Uterus (tissue), 4 donors: ENCODE data around the gene SPACA4. TPM values are rescaled to one million over a fixed set of nuclear protein-coding genes. Genes with fewer than 3 reads are reported as not detected.

Experiments used
- DNase-seq, 2 donors: peaks; one replicate each; pipeline ENCODE4 v3.0.0-alpha.2; 2019 to 2020
- H3K27ac ChIP-seq, 2 donors: fragments of 200-600 bp; sonication (generic); 1 replicate in 1 of 2; 2 replicates in 1 of 2; pipeline ENCODE4 v1.5.1; 2016 to 2018
- H3K27me3 ChIP-seq, 2 donors: fragments of 200-600 bp; sonication (generic); one replicate each; pipeline ENCODE4 v1.5.1; 2018 to 2019; ENCODE audit warnings: control low read depth in 1 of 2
- H3K36me3 ChIP-seq, 2 donors: fragments of 200-600 bp; sonication (generic); one replicate each; pipeline ENCODE4 v1.5.1; 2019; ENCODE audit warnings: control low read depth in 1 of 2
- H3K4me1 ChIP-seq, 2 donors: fragments of 200-600 bp; sonication (generic); one replicate each; pipeline ENCODE4 v1.5.1; 2018 to 2019; ENCODE audit warnings: control low read depth in 1 of 2
- H3K4me3 ChIP-seq, 2 donors: fragments of 200-600 bp; sonication (generic); 1 replicate in 1 of 2; 2 replicates in 1 of 2; pipeline ENCODE4 v1.5.1; 2018 to 2019; ENCODE audit warnings: mild to moderate bottlenecking in 1 of 2
- H3K9me3 ChIP-seq, 2 donors: fragments of 200-600 bp; sonication (generic); one replicate each; pipeline ENCODE4 v1.5.1; 2019; ENCODE audit warnings: control low read depth in 1 of 2
- CTCF ChIP-seq, 4 experiments: fragments of 200-600 bp in 2 of 4; fragments of 450-650 bp in 2 of 4; sonication (generic) in 2 of 4; IDR thresholded peaks; one replicate each; pipeline ENCODE4 v1.5.1; 2016 to 2019; ENCODE audit warnings: antibody characterized with exemption in 4 of 4, mild to moderate bottlenecking in 2 of 4, moderate library complexity in 1 of 4
- POLR2A ChIP-seq, 2 donors: fragments of 450-650 bp; IDR thresholded peaks; one replicate each; pipeline ENCODE4 v1.6.1; 2016; ENCODE audit warnings: antibody characterized with exemption in 2 of 2, mild to moderate bottlenecking in 1 of 2, moderate library complexity in 1 of 2
- intact Hi-C: fragments of 100-400 bp; cut with DNase I; formaldehyde crosslinking; loops from one replicate; pipeline ENCODE4 v1.15.1; 2023; ENCODE audit warnings: low total_unique reads
- total RNA-seq, 4 donors: library from RNA; depleted of rRNA in 3 of 4; stranded (reverse); fragments of >200 nt in 3 of 4; gene quantifications; one replicate each; pipeline versions ENCODE4 v1.1.0 to v1.2.4, GENCODE V29; 2014 to 2023
- donor health status: DM: yes; HTN: yes; CAD: no.

The SPACA4 gene
- total RNA-seq, 4 donors from 2014 or later, result not detected

DNA sequence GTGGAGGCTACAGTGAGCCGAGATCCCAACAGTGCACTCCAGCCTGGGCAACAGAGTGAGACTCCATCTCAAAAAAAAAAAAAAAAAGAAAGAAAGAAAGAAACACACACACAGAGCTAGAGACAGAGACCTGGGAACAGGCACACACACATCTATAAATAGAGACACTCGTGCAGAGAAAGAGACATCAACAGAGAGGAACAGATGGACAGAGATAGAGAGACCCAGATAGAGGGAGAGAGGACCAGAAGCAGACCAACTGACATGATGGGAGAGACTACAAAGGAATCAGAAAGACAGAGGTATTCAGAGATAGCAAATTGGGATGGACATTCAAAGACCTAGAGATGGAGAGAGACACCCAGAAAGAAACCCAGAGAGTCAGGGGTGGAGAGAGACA, 41.6 kb downstream of the SPACA4 start:
- intact Hi-C loops, result loop anchor here (10.0 kb wide), 1 partner anchor 307 kb away; the partner anchor contains the start of gene BAX
- TF ChIP-seq CTCF (IDR thresholded peaks at IDR 0.05) (no peak), POLR2A (IDR thresholded peaks at IDR 0.05) (no peak)
- DNase-seq, result no peak
- Histone ChIP-seq H3K4me1 (peaks cover 0 to 6% of the 10 kb centered on the region in 2 donors), H3K9me3 (no peaks in the 10 kb centered on the region), H3K36me3 (no peaks in the 10 kb centered on the region), H3K4me3 (no peak overlapping the region), H3K27ac (no peak overlapping the region), H3K27me3 (no peaks in the 10 kb centered on the region)

DNA sequence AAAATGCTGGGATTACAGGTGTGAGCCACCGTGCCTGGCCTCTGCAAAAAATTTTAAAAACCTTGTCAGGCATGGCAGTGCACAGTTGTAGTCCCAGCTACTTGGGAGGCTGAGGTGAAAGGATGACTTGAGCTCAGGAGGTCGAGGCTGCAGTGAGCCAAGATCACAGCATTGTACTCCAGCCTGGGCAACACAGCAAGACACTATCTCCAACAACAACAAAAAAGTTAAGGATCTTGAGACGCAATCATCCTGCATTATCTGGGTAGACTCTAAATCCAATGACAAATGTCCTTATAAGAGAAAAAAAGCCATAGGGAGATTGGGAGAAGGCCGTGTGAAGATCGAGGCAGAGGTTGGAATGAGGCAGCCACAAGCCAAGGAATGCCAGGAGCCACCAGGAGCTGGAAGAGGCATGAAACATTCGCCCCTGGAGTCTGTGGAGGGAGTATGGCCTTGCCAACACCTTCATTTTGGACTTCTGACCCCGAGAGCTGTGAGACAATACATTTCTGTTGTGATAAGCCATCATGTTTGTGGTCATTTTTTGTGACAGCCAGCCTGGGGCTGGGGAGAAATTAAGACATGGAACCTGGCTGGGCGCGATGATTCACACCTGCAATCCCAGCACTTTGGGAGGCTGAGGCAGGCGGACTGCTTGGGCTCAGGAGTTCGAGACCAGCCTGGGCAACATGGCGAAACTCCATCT, 44.6 kb downstream of the SPACA4 start:
- Histone ChIP-seq H3K9me3 (no peaks in the 10 kb centered on the region), H3K4me3 (no peak overlapping the region), H3K4me1 (no peaks in the 10 kb centered on the region), H3K27ac (no peak overlapping the region), H3K36me3 (no peaks in the 10 kb centered on the region), H3K27me3 (no peaks in the 10 kb centered on the region)
- intact Hi-C loops, result no loop called here
- no peak for DNase-seq
- no peak for TF ChIP-seq CTCF (IDR thresholded peaks at IDR 0.05)
- TF ChIP-seq POLR2A (IDR thresholded peaks at IDR 0.05), result no peak

DNA sequence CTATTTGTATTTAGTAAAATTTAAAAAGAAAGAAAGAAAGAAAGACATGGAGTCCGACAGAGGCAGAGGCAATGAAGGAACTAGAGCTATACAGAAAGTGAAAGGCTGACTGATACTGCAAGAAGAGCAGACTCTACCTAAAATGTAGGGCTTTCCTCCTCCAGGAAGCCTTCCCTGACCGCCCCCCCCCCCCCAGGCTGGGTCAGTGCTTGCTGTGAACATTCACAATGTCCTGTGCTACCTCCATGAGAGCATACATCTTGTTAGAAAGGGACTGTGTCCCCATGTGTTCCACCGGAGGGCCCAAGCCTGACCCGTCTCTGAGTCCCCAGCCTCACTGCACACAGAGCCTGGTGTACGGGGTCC, 45.1 kb downstream of the SPACA4 start:
- intact Hi-C loops, result no loop called here
- no peaks in the 10 kb centered on the region for H3K27me3 ChIP-seq
- no peaks in the 10 kb centered on the region for H3K4me1 ChIP-seq
- TF ChIP-seq POLR2A (IDR thresholded peaks at IDR 0.05), result no peak
- no peaks in the 10 kb centered on the region for H3K36me3 ChIP-seq
- H3K9me3 ChIP-seq, result no peaks in the 10 kb centered on the region
- no peak for DNase-seq
- H3K27ac ChIP-seq, result no peak overlapping the region
- no peak overlapping the region for H3K4me3 ChIP-seq

GRCh38 chr19:48654299-48655059, 47.9 kb downstream of the SPACA4 start:
- intact Hi-C loops, result no loop called here
- Histone ChIP-seq H3K27ac (no peak overlapping the region), H3K4me3 (no peak overlapping the region), H3K36me3 (no peaks in the 10 kb centered on the region), H3K9me3 (no peaks in the 10 kb centered on the region), H3K27me3 (no peaks in the 10 kb centered on the region), H3K4me1 (no peaks in the 10 kb centered on the region)
- TF ChIP-seq POLR2A (IDR thresholded peaks at IDR 0.05), result no peak
- TF ChIP-seq CTCF (IDR thresholded peaks at IDR 0.05), result no peak
- no peak for DNase-seq

GRCh38 chr19:48656840-48657474, 50.4 kb downstream of the SPACA4 start:
- no peak for DNase-seq
- Histone ChIP-seq H3K36me3 (no peaks in the 10 kb centered on the region), H3K4me1 (no peaks in the 10 kb centered on the region), H3K4me3 (no peak overlapping the region), H3K27ac (no peak overlapping the region), H3K27me3 (no peaks in the 10 kb centered on the region), H3K9me3 (no peaks in the 10 kb centered on the region)
- TF ChIP-seq POLR2A (IDR thresholded peaks at IDR 0.05) (no peak), CTCF (IDR thresholded peaks at IDR 0.05) (no peak)
- intact Hi-C loops, result no loop called here

Other genes starting within 250 kb of the SPACA4 start
- gene TMEM143, start 242.8 kb upstream of the SPACA4 start, total RNA-seq, result 1 to 10 TPM in 3 of 4 donors, under 1 TPM in 1; 0.88 to 6.7 (median 5.8) TPM
- gene SYNGR4, start 242.4 kb upstream of the SPACA4 start, total RNA-seq, result not detected
- gene KDELR1, start 215.2 kb upstream of the SPACA4 start, total RNA-seq, result 100 to 1,000 TPM in 2 of 4 donors, 10 to 100 TPM in 2; 58.5 to 137 (median 89.3) TPM
- gene GRIN2D, start 213.1 kb upstream of the SPACA4 start, total RNA-seq, result 1 to 10 TPM in 1 of 4 donors, under 1 TPM in 2, not detected in 1; under 0.01 to 2.4 (median 0.21) TPM
- 10 to 100 TPM in 2 of 4 donors, 1 to 10 TPM in 2; 7.7 to 33.8 (median 21.3) TPM for gene GRWD1, start 160.8 kb upstream of the SPACA4 start, total RNA-seq
- 1 to 10 TPM in 2 of 4 donors, under 1 TPM in 1, not detected in 1; 0.29 to 2.2 (median 1.2) TPM for gene KCNJ14, start 151.2 kb upstream of the SPACA4 start, total RNA-seq
- gene CYTH2, start 137.4 kb upstream of the SPACA4 start, total RNA-seq, result 10 to 100 TPM in 3 of 4 donors, 1 to 10 TPM in 1; 7.2 to 70.3 (median 36.5) TPM
- under 1 TPM in 2 of 4 donors, not detected in 2; 0.28 to 0.52 TPM for gene LMTK3, start 94.9 kb upstream of the SPACA4 start, total RNA-seq
- gene SULT2B1, start 54.6 kb upstream of the SPACA4 start, total RNA-seq, result under 1 TPM in 1 of 4 donors, not detected in 3; 0.41 TPM
- gene FAM83E, start 8.3 kb downstream of the SPACA4 start, total RNA-seq, result 1 to 10 TPM in 2 of 4 donors, not detected in 2; 1.8 TPM
- 1,000 to 10,000 TPM; 1,515 to 5,795 (median 3,195) TPM for gene RPL18, start 12.4 kb downstream of the SPACA4 start, total RNA-seq
- 10 to 100 TPM; 10.0 to 27.2 (median 21.7) TPM for gene SPHK2, start 12.8 kb downstream of the SPACA4 start, total RNA-seq
- 10 to 100 TPM in 2 of 4 donors, 1 to 10 TPM in 1, not detected in 1; 3.1 to 29.8 (median 11.3) TPM for gene DBP, start 30.6 kb downstream of the SPACA4 start, total RNA-seq
- 10 to 100 TPM in 2 of 4 donors, under 1 TPM in 2; 0.51 to 55.1 (median 8.1) TPM for gene CA11, start 39.4 kb downstream of the SPACA4 start, total RNA-seq
- gene NTN5, start 66.3 kb downstream of the SPACA4 start, total RNA-seq, result 1 to 10 TPM in 2 of 4 donors, not detected in 2; 1.1 to 4.1 TPM
- gene FUT2, start 89.2 kb downstream of the SPACA4 start, total RNA-seq, result 1 to 10 TPM in 1 of 4 donors, not detected in 3; 1.0 TPM
- gene MAMSTR, start 113.0 kb downstream of the SPACA4 start, total RNA-seq, result 10 to 100 TPM in 1 of 4 donors, 1 to 10 TPM in 1, under 1 TPM in 1, not detected in 1; 0.26 to 24.2 (median 3.0) TPM
- 100 to 1,000 TPM in 1 of 4 donors, 10 to 100 TPM in 2, 1 to 10 TPM in 1; 5.9 to 105 (median 31.9) TPM for gene RASIP1, start 133.9 kb downstream of the SPACA4 start, total RNA-seq
- 1 to 10 TPM in 1 of 4 donors, under 1 TPM in 1, not detected in 2; under 0.01 to 2.3 TPM for gene IZUMO1, start 140.2 kb downstream of the SPACA4 start, total RNA-seq
- gene FUT1, start 145.9 kb downstream of the SPACA4 start, total RNA-seq, result 10 to 100 TPM in 1 of 4 donors, 1 to 10 TPM in 3; 1.5 to 17.7 (median 4.4) TPM
- gene FGF21, start 148.8 kb downstream of the SPACA4 start, total RNA-seq, result not detected
- 10 to 100 TPM in 3 of 4 donors, 1 to 10 TPM in 1; 9.2 to 54.3 (median 24.6) TPM for gene BCAT2, start 204.3 kb downstream of the SPACA4 start, total RNA-seq
- gene HSD17B14, start 229.7 kb downstream of the SPACA4 start, total RNA-seq, result 10 to 100 TPM in 1 of 4 donors, 1 to 10 TPM in 3; 5.6 to 31.9 (median 8.7) TPM